K562 (cell line): ENCODE data around the gene ATXN10. TPM values are rescaled to one million over a fixed set of nuclear protein-coding genes. Genes with fewer than 3 reads are reported as not detected.

Experiments used
- ATAC-seq: fragments of 200-7000 bp; cut with Tn5 transposase; 3 replicates; pipeline ENCODE4 v1.9.1; 2020; ENCODE audit warnings: moderate library complexity
- BruUV-seq: library from RNA; stranded (reverse); fragments of 400-500 nt; replicated peaks from 2 replicates; lab custom pipeline; 2021; lab: Mats Ljungman, UMichigan
- CTCF ChIA-PET: fragments of 300-600 bp; formaldehyde crosslinking; extraction: SDS; loops from one replicate; lab custom pipeline; 2021; ENCODE audit warnings: low intra/inter-chr PET ratio; lab: Yijun Ruan, JAX
- POLR2A ChIA-PET: fragments of 300-600, 350-650 bp; sonication (Branson Sonifier 250); formaldehyde crosslinking; extraction: SDS; loops from one replicate; lab custom pipeline; 2021; ENCODE audit warnings: antibody characterized with exemption, inconsistent platforms; lab: Yijun Ruan, JAX
- DNase-seq, 4 experiments: peaks; one replicate each; pipeline versions ENCODE4 v3.0.0 to v3.0.0-alpha.2; 2011 to 2018; ENCODE audit warnings: low spot score in 3 of 4, mixed read lengths in 3 of 4; ENCODE audit errors: extremely low read depth in 1 of 4
- FAIRE-seq: peaks from 2 replicates; lab custom pipeline; 2011; peaks lifted over from hg19 to GRCh38; lab: Jason Lieb, UNC
- H2AFZ ChIP-seq: 2 replicates; pipeline ENCODE4 v1.6.0; 2011; ENCODE audit warnings: low read depth, low read length, control low read depth, inconsistent platforms
- H3K27ac ChIP-seq: fragments of 200-600 bp; 3 replicates; pipeline ENCODE4 v1.8.0; 2011; ENCODE audit warnings: low read depth, mild to moderate bottlenecking, control low read depth, inconsistent platforms, low read length, moderate library complexity, mixed read lengths; ENCODE audit errors: extremely low read depth
- H3K27me3 ChIP-seq, 2 experiments: fragments of 300-600 bp in 1 of 2; 2 replicates in 1 of 2; 3 replicates in 1 of 2; pipeline versions ENCODE4 v1.6.0 to v1.8.0; 2011; ENCODE audit warnings: inconsistent platforms in 2 of 2, low read length in 2 of 2, mild to moderate bottlenecking in 1 of 2, mixed read lengths in 1 of 2, moderate library complexity in 1 of 2; ENCODE audit not compliant: control insufficient read depth in 2 of 2, insufficient read depth in 2 of 2
- H3K36me3 ChIP-seq: fragments of 300-600 bp; 3 replicates; pipeline ENCODE4 v1.8.0; 2011; ENCODE audit warnings: mild to moderate bottlenecking, low read length, inconsistent platforms; ENCODE audit not compliant: control insufficient read depth, insufficient read depth
- H3K4me1 ChIP-seq, 2 experiments: fragments of 200-600 bp in 1 of 2; replicated peaks in 1 of 2; 2 replicates in 1 of 2; 3 replicates in 1 of 2; pipeline versions ENCODE4 v1.5.1 to v1.8.0; 2011; ENCODE audit warnings: inconsistent platforms in 2 of 2, low read length in 2 of 2, mild to moderate bottlenecking in 1 of 2, mixed read lengths in 1 of 2, moderate library complexity in 1 of 2; ENCODE audit not compliant: control insufficient read depth in 2 of 2, insufficient read depth in 2 of 2
- H3K4me2 ChIP-seq: 2 replicates; pipeline ENCODE4 v1.6.1; 2011; ENCODE audit warnings: low read length, control low read depth, inconsistent platforms, mixed read lengths; ENCODE audit not compliant: insufficient read depth
- H3K4me3 ChIP-seq: fragments of 200-600 bp; sonication (generic), shearing (Covaris generic); 2 replicates; pipeline ENCODE4 v1.5.1; 2016; ENCODE audit warnings: control low read depth, inconsistent platforms
- H3K79me2 ChIP-seq: fragments of 200-600 bp; 3 replicates; pipeline ENCODE4 v1.8.0; 2011; ENCODE audit warnings: low read length, inconsistent platforms; ENCODE audit not compliant: control insufficient read depth, insufficient read depth
- H3K9ac ChIP-seq, 2 experiments: 2 replicates each; pipeline versions ENCODE4 v1.6.0 to v1.6.1; 2011; ENCODE audit warnings: low read depth in 2 of 2, low read length in 2 of 2, control low read depth in 1 of 2, inconsistent platforms in 1 of 2, mild to moderate bottlenecking in 1 of 2, mixed read lengths in 1 of 2; ENCODE audit not compliant: insufficient read depth in 1 of 2
- H3K9me1 ChIP-seq: one replicate; pipeline ENCODE4 v1.6.0; 2011; ENCODE audit warnings: inconsistent platforms, mild to moderate bottlenecking, low read length, moderate library complexity; ENCODE audit not compliant: control insufficient read depth, insufficient read depth
- H3K9me3 ChIP-seq: replicated peaks from 2 replicates; pipeline ENCODE4 v1.5.1; 2011; ENCODE audit warnings: low read depth, low read length, inconsistent platforms; ENCODE audit not compliant: control insufficient read depth, insufficient read depth
- H4K20me1 ChIP-seq: replicated peaks from 2 replicates; pipeline ENCODE4 v1.6.1; 2011; ENCODE audit warnings: low read length, inconsistent platforms, mixed read lengths; ENCODE audit not compliant: control insufficient read depth, insufficient read depth
- RFX1 ChIP-seq: fragments of 450-650 bp; IDR thresholded peaks from 2 replicates; pipeline ENCODE4 v1.6.1; 2016; ENCODE audit warnings: mild to moderate bottlenecking, moderate library complexity
- ZNF311 ChIP-seq: fragments of 250-450 bp; sonication (Bioruptor Pico); IDR thresholded peaks from 2 replicates; pipeline ENCODE4 v1.4.0; 2020; ENCODE audit warnings: mild to moderate bottlenecking, moderate library complexity
- whole genome bisulfite sequencing: fragments of 100-300 bp; shearing (Covaris generic); methylation state at CpG from one replicate; pipeline ENCODE4 v1.1.6; 2016; ENCODE audit warnings: low coverage, mixed read lengths; ENCODE audit not compliant: insufficient coverage; ENCODE audit errors: missing lambda C conversion rate; 5-methylcytosine and 5-hydroxymethylcytosine counted together
- in situ Hi-C: fragments of 300-500 bp; cut with MboI; formaldehyde crosslinking; loops from 4 replicates; pipeline ENCODE4 v1.15.0; 2018; ENCODE audit warnings: inconsistent platforms, mixed read lengths
- intact Hi-C: fragments of 100-400 bp; cut with micrococcal nuclease; formaldehyde crosslinking; loops from 2 replicates; pipeline ENCODE4 v1.14.2; 2022
- polyA plus RNA-seq, 8 experiments: library from polyadenylated mRNA; depleted of rRNA in 4 of 8; stranded (reverse) in 5 of 8; unstranded in 3 of 8; fragments of >200 nt; fragmentation: Nextera tagmentation in 2 of 8; fragmentation: Illumina TruSeq in 1 of 8; extraction: Ambion mirVana in 2 of 8; extraction: Trizol in 1 of 8; gene quantifications; 2 replicates each; pipeline versions ENCODE4 v1.2.1 to v1.2.3, GENCODE V29; 2011 to 2014; ENCODE audit warnings: inconsistent platforms in 1 of 8, missing spikeins in 1 of 8
- total RNA-seq, 7 experiments: library from RNA; depleted of rRNA in 6 of 7; stranded (reverse); fragments of >200 nt in 6 of 7; fragmentation: Illumina TruSeq in 2 of 7; extraction: Trizol in 2 of 7; gene quantifications; 2 replicates each; pipeline versions ENCODE4 v1.2.1 to v1.2.3, GENCODE V29; 2011 to 2021; ENCODE audit warnings: low replicate concordance in 1 of 7
- TF ChIP-seq, protein P1 (sequence below): fragments of 450-650 bp; formaldehyde crosslinking; IDR thresholded peaks from 2 replicates; pipeline ENCODE4 v1.4.0; 2020; ENCODE audit warnings: mild to moderate bottlenecking
- TF ChIP-seq, protein P2 (sequence below): fragments of 200-800 bp; sonication (Bioruptor generic); IDR thresholded peaks from 2 replicates; pipeline ENCODE4 v1.6.1; 2017; ENCODE audit warnings: missing genetic modification characterization, missing compliant biosample characterization

Gene ATXN10
- total and polyA plus RNA-seq, 9 of the 15 experiments (the other 6 are each of a cell fraction or from before 2014, with no cell fraction given): 11.5 to 190 (median 33.6) TPM

DNA sequence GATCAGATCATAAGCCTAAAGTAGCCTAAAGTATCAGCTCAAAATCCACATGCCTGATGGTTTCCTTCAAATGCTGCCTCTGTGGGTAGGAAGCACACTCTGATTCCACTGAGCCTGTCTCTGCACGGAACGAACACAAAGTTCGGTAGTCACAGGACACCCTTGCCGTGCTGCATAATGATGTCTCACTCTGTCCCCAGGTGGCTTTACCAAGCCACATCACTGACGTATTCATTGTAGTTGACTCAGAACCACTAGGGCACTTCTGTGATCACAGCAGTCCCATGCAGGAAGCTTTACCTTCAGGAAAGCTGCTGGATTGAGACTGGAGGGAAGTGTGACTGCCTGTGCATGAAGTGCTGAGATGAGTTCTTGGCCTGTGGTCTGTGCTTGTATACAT, 147.7 kb downstream of the ATXN10 start:
- H4K20me1 ChIP-seq: no peaks in the 10 kb centered on the region
- H2AFZ ChIP-seq: no peak overlapping the region
- BruUV-seq: no TSS peak
- ATAC-seq: no peak
- H3K9me1 ChIP-seq: no peaks in the 10 kb centered on the region
- POLR2A ChIA-PET: no interaction called here
- in situ Hi-C loops: no loop called here
- no peaks in the 10 kb centered on the region for H3K79me2 ChIP-seq
- no peak overlapping the region for H3K4me2 ChIP-seq
- CTCF ChIA-PET: no interaction called here
- H3K4me3 ChIP-seq: no peak overlapping the region
- no peak overlapping the region for H3K27ac ChIP-seq
- no peak overlapping the region for H3K9ac ChIP-seq
- DNase-seq: no peak
- no peaks in the 10 kb centered on the region for H3K36me3 ChIP-seq
- H3K9me3 ChIP-seq: no peaks in the 10 kb centered on the region
- intact Hi-C loops: no loop called here
- 89% methylated on average over 5 of the region's 5 CpGs for WGBS
- FAIRE-seq: no peak
- no peaks in the 10 kb centered on the region for H3K4me1 ChIP-seq
- no peaks in the 10 kb centered on the region for H3K27me3 ChIP-seq
- TF ChIP-seq, protein P1, sequence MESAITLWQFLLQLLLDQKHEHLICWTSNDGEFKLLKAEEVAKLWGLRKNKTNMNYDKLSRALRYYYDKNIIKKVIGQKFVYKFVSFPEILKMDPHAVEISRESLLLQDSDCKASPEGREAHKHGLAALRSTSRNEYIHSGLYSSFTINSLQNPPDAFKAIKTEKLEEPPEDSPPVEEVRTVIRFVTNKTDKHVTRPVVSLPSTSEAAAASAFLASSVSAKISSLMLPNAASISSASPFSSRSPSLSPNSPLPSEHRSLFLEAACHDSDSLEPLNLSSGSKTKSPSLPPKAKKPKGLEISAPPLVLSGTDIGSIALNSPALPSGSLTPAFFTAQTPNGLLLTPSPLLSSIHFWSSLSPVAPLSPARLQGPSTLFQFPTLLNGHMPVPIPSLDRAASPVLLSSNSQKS (CRISPR knock-in tag): no peak
- TF ChIP-seq, protein P2, sequence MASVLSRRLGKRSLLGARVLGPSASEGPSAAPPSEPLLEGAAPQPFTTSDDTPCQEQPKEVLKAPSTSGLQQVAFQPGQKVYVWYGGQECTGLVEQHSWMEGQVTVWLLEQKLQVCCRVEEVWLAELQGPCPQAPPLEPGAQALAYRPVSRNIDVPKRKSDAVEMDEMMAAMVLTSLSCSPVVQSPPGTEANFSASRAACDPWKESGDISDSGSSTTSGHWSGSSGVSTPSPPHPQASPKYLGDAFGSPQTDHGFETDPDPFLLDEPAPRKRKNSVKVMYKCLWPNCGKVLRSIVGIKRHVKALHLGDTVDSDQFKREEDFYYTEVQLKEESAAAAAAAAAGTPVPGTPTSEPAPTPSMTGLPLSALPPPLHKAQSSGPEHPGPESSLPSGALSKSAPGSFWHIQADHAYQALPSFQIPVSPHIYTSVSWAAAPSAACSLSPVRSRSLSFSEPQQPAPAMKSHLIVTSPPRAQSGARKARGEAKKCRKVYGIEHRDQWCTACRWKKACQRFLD (CRISPR knock-in tag): no peak
- no peak for TF ChIP-seq ZNF311 (CRISPR knock-in tag)
- no peak for TF ChIP-seq RFX1
